NCI-H1417 (cell line): ENCODE measurements around the gene OMA1.

Experiments used
- DNase-seq, 3 experiments: peaks; one replicate each; lab custom pipeline; 2025; lab: John Stamatoyannopoulos, UW

OMA1 gene

DNA sequence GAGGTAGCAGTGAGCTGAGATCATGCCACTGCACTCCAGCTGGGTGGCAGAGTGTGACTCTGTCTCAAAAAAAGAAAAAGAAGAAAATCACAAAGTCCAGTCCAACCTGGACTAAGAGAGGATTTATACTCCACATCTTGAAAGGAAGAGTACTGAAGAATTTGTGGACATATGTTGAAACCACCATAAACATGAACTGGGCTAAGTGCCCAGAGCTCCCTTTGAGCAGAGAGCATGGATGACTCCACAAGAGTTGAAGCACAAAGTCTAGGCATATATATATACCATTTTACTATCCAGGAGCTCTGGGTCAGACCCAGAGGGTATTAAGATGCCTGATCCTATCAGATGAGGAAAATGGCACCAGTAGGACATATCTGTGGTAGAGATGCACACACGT, 86.6 kb downstream of the OMA1 start:
- no peak for DNase-seq

DNA sequence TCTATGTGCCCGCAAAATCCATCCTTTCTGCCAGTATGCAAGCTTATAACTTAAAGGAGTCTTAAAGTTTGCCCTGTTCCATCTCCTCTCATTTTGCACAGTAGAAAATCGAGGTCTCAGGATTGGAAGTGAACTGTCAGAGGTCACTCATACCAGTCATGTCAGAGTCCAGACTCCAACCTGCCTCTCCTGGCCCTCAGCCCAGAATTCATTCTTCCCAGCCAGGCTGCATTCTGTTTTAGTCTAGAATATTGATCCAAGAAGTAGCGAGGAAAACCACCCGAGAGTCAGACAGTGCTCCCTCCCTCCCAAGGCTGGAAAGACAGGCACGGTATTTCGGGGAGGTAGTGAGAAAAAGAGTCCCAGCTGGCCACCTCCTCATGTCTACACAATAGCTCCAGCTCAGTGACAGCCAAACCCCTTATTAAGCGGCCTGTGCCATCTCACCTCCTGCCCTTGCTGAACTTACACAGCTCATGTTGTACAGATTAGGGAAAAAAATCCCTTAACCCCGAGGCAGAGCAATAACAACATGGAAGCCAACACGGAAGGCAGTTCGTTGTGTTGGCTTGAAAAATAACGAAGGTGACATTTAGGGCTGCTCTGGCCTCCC, 89.4 kb downstream of the OMA1 start:
- no peak for DNase-seq

DNA sequence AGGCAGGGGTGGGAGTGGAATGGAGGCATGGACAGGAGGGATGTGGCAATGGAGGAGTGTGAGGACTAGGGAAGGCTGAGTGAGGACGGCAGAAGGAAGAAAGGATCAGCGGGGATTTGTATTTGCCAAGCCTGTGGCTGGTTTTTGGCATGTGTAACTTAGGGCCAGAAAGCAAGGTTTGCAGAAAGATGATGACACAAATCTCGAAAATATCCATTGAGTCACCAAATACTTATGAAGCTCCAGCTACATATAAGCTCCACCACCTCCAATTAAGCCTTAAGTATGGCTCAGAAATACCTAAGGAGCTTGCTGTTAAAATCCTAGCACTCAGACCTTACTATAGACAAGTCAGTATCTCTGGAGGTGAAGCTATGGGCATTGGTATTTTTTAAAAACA, 90.1 kb downstream of the OMA1 start:
- DNase-seq: no peak

DNA sequence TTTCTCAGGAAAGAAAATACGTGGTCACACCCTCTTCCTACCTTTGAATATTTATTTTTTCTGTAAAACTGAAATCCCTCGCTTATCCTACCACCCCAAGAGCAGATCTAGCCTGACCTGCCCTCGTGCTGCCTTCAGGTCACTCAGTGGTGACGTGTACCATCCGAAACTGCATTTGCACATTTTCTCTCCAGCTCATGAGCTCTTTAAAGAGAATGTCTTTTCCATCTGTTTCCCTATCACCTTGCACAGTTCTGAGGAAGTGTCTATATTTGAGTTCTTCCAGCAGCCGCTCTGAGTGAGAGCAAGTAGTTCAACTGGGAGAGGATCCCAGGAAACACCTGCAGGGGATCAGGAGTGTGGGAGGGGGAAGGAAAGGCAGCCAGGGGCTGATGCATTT, 91.7 kb downstream of the OMA1 start:
- no peak for DNase-seq

DNA sequence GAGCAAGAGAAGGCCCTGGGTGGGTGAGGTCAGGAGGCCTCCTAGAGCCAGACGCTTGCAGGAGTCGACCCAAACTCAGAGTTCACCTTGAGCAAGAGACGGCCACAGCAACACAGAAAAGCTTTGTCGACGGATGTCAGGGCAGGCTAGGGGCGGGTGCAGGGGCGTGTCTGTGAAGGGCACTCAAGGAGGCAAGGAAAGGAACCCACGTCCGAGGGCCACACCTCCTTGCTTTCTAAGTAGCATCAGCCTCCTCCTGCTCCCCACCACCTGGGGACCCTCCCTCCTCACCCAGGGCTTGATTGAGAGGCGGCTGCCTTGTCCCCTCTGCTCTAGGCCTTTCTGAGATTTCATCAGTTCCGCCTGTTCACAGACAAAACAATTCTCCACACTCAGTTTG, 92.1 kb downstream of the OMA1 start:
- DNase-seq: peak in 1 of 3 experiments; percentile 15

DNA sequence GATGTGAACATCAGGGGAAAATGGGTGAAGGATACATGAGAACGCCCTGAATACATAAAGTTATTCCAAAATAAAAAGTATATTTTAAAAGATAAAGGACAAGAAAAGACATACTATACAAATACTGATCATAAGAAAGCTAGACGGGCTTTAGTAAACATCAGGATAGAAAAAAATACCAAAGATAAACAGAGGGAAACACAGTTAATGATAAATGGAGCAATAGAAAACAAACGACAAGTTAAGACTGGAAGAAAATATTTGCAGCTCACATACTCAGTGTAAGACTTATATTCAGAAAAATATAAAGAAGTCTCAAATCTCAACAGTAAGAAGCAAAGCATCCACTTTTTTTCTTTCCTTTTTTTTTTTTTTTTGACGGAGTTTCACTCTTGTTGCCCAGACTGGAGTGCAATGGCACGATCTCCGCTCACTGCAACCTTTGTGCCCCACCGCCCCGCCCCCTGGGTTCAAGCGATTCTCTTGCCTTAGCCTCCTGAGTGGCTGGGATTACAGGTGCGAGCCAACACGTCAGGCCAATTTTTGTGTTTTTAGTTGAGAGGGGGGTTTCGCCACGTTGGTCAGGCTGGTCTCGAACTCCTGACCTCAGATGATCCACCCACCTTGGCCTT, 94.8 kb downstream of the OMA1 start:
- DNase-seq: no peak

DNA sequence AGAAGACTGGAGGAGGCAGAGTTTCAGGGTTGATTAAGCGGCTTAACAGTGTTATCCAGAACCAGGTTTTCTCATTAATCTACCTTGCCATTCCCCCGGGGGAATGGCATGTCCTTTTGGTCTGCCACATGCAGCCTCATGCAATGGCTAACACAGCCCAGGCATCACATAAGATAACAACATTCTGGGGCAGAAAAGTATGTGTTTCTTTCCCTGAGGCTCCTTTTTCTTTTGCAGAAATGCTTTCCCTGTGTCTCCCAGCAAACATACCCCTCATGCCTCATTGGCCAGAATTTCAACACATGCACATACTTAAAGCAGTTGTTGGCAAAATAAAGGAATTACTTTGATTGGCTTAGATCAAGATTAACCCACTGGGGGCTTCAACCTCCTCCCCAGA, 98.6 kb downstream of the OMA1 start:
- DNase-seq: no peak

DNA sequence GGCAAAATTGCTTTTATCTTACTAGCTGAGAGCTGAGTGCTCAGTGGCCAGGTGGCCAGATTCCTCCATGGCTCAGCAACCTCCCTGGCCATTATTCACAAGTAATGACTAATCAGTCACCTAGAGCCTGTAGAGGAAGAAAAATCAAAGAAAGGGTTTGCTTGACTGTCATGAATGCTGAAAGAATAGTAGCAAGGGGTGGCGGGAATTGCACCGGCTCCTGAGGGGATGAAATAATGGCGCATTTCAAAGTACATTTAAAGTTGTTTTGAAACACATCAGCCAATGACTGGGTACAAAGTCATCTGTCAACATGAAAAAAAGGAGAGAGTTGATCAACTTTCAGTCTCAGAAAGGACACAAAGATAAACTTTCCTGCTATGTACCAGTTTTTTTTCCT, 99.5 kb downstream of the OMA1 start:
- no peak for DNase-seq

DNA sequence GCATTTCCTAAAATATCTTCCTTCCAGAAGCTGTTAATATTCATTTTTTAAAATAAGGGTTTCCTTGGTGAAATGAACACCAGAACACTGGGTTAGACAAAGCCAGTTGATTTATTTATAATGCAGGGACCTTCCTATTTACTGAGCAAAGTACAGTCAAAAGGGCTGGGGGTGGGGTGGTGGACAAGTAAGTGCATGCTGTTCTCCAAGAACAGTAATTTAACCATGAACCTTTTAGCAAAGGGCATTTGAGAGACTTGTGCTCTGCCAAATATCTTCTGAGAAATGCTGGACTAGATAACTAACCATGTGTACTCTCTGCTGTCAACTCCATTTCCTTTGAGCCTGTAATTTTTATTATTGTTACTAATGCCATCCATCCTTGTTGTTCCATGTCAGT, 100.2 kb downstream of the OMA1 start:
- DNase-seq: peak in 2 of 3 experiments; percentile 2 to 8

DNA sequence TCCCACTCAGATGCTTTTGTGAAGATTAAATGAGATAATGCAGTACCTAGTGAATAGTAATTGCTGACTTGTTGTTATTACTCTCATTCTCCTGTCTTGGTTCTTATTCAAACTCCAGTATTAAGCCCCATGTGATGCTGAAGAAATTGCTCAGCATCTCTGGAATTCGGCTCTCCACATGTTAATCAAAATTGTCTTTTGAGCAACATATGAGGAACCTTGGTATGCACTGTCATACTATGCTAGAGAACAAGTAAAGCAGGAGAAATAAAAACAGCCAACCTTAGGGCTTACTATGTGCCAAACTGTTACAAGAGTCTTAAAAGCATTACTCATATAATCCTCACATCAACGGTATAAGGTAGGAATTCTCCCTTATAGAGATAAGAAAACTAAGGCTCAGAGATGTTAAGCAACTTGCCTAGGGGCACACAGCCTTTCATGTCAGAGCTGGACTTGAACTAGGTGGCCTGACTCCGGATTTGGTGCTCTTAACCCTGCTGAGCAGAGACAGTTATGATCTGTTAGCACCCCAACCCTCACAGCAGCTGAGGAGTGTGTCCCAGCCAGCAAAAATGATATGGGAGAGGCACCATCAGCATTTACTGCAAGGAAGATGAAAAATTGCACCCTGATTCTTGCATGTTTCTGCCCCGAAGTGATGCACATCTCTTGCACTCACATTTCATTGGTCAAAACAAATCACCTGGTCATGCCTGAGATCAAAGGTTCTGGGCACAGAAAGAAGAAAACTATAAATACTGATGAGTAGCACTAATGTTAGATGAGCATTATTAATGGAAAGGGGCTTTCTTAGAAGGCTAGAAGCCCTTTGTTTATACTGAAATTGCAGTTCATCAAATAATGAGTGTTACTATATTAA, 102.3 kb downstream of the OMA1 start:
- no peak for DNase-seq

DNA sequence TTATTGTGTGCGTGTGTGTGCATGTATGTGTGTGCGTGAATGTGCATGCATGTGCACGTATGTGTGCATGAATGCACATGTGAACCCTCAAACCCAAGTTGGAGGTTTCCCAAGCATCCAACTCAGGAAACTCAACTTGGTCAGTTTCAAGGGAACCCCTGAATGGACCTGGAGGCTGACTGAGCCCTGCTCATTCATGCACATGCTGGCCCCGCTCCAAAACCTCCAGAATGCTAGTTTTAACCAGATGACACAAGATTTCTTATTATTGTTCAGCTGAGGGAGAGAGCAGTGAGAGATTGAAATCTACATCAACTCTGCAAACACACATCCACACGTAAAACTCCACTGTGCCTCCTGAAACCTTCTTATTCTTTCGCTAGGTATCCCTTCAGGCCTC, 104.4 kb downstream of the OMA1 start:
- DNase-seq: no peak

DNA sequence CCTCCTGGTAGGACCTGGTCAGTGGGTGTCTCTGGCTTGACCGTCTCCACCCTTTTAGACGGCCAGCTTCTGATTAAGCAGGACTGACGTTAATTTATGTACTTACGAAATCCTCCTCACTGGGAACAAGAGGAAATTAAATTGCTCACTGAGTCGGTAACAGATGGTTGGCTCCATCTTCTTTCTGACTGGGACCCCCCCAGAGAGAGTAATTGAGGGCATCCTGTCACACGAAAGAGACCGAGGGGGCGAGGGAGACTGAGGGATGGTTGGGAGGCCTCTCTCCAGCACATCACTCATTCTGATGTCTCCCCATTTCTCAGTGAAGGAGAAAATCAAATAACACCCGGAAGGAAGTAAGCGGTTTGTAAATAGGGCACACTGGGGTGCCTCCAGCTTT, 104.8 kb downstream of the OMA1 start:
- peak in 2 of 3 experiments; percentile 30 to 55 for DNase-seq

DNA sequence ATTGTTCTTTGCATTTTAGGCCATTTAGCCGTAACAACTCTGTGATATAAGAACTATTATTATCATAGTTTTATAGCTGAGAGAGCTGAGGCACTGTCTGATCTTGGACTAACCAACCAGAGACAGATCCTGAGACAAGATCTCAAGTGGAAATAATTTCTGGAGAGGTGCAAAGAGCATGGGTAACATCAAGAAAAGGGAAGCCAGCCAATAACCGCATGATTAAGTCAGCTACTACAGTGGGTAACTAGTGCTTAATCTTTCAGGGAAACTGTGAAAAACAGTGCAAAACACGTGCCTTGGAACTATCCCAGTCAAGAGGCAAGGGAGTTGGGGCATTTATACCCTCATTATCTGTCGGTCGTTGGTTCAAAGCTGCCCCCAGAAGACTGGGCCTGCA, 105.8 kb downstream of the OMA1 start:
- DNase-seq: no peak

DNA sequence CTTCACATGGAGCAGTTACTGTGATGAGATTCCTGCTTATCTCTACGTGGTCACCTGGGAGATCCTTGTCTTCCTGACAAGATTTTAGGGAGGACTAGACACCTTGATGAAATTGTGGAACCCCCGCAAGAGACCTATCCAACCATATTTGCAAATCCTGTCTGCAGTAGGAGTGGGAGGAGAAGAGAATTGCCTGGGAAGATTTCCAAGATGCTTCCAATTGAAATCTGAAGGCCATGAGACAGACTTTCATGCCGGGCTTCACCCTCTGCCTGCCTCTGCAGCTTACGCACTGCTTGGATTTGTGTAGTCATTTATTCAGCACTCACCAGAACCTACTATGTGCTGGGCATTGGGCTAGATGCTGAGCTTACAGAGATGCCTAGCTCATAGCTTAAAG, 106.6 kb downstream of the OMA1 start:
- DNase-seq: no peak

DNA sequence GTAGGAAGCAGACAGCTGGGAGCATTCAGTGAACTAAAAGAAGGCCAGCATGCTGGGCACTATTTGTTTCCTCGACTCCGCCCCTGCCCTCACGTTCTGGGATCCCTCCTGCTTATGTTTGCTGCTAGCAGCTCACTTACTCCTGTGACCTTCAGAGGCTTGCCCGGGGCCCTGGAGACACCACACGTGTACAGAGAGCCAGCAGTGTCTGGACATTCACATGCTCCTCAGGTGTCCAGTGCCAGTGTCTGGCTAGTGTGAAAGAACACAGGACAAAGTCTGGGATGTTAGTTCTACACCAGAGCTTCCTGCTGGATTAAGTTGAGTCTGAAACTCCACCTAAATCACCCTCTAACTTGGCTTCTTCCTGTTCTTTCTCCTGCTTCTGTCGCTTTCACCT, 108.1 kb downstream of the OMA1 start:
- DNase-seq: no peak

DNA sequence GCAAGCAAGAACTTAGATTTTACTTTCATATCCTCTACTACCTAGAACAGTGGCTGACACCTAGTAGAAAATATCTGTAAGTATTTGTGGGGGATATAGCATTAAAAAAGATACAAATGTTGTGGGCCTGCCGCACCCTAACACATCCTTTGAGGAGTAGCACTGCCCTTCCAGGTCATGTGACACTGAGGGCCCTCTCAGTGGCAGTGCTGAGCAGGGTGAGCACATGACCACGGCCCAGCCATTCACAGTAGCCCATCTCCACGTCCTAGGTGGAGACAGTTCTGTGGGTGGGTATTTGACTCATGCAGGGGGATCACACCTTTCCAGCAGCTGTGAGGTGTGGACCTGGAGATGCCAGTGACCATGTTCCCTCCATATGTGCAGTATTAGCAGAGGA, 108.9 kb downstream of the OMA1 start:
- DNase-seq: no peak

DNA sequence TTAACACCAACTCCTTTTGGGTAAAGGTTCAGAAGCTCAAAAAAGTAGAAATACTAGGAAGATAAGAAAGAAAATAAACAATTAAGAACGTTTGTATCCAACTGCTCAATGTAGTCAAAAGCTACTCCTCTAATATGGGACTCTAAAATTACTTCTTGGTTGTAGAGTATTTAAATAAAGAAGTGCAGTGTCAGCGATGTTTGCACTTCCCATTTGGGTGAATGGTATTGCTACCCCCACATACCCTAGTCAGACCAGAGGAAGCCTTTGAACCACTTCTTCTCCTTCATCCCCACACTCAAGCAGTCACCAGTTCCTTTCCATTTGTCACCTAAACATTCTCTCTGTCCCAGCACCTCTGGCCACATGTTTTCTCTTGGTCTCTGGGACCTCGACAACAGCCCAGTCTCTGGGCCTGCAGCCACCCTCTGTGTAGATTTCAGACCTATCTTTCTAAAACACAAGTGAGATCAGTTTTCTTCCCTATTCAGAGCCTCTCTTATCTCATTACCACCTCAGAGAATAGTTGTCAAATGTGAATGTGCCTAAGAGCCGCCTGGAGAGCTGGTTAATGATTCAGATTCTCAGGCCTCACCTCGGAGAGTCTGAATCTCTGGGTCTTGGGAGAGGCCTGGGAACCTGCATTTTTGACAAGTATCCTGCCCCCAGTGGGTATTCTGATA, 109.8 kb downstream of the OMA1 start:
- DNase-seq: no peak

DNA sequence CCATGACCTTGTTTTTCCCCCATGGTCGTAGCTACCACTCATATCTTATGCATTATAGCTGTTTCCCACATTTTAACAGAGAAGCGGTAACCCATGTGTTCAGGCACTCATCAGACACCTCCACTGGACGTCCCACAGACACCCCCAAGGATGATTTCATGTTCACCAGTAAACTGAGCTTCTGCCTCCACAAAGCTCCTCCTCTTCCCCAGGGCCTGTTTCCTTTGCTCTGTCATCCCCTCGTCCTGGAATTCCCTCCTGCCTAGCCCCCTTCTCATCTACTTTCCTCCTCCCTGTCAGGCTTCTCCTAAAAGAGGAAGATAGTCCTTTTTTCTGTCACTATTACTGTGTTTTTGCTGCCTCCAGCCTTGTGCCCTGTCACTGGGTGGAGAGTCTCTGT, 111.2 kb downstream of the OMA1 start:
- DNase-seq: no peak

DNA sequence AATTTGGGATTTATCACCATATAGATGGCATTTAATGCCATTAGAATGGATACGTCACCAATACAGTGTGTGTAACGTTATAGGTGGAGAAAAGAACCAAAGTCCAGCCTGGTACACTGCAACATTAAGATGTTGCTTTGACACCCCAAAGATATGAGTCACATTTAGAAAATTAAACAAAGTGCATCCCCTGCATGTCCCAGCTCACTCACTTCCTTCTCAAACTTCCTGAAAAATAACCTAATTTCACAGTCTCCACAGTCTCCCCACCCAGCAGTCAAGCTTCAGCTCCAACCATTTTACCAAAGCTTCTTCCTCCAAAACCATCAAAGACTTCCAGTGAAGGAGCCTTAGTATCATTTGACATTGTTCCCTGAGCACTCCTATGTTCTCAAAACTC, 111.9 kb downstream of the OMA1 start:
- no peak for DNase-seq

DNA sequence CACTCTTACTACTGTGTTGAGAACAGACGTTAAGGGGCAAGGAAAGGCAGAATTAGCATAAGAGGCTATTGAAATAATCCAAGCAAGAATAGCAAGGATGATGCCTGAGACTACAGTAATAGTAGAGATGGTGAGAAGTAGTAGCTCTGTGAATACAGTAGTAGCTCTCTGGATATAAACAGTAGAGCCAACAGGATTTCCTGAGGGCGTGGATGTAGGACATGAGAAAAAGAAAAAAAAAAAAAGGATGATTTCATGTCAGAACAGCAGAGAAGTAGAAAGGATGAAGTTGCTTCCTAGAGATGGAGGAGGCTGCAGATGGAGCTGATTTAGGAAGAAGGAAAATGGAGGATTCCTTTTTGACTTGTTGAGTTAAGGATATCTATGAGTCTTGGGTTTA, 112.3 kb downstream of the OMA1 start:
- DNase-seq: no peak

DNA sequence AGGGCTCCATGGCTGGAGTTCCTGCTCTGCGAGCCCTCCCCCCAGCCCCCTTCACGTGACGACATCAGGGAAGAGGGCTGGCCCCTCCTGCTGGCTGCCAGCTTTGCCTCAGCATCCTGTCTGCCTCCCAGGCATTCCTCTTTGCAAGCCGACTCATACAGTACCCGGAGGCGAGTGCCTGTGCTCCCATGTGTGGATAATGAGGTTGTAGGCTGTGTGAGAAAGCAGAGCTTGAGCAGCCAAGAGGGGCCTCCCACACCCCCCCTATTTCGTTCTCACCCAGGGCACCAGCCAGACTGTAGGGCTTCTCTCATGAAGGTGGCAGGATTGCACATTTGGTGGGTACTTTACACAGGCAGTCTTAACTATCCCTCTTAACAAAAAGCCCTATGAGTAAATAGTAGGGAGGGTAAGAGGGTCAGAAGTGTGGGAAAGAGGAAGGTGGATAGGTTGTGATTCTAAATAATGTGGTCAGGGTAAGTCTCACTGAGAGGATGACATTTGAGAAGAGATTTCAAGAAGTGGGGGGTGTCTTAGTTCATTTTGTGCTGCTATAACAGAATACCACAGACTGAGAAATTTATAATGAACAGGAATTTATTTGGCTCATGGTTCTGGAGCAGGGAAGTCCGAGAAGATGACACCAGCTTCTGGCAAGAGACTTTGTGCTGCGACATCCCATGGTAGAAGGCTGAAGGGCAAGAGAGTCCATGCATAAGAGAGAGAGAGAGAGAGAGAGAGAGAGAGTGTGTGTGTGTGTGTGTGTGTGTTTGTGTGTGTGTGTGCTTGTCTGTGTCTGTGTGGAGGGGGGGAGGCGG, 113.5 kb downstream of the OMA1 start:
- peak in 2 of 3 experiments; percentile 14 to 48 for DNase-seq
